ENCODE data around the gene RNPEPL1.

Gene RNPEPL1

DNA sequence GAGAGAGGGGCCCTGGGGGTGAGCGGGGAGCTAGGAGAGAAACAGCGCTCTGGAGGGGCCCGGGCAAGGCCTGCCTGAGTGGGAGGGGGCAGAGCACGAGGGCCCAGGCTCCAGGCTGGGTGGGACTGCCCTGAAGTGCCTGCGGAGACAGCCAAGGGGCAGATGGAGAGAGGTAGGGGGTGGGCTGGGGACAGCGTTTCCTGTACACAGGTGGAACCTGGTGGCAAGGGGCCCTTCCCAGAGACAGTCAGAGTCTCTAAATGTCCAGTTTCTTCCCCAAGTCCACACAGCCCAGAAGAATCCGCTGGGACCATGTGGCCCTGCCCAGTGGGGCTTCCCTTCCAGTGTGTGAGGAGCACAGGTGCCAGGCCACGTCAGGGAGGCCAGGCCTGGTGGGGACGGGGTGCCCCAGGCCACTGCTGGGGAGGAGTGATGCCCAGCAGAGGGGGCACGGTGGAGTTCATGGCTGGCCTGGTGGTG lies 55.3 kb downstream of the RNPEPL1 start:
- peak overlapping the region; percentile 92 to 94 for H3K27ac Mint-ChIP-seq
- no peaks in the 10 kb centered on the region for H3K27me3 Mint-ChIP-seq
- H3K4me1 Mint-ChIP-seq = peaks cover 91% of the 10 kb centered on the region

GRCh38 chr2:240624011-240624949 lies 56.0 kb downstream of the RNPEPL1 start:
- Mint-ChIP-seq H3K27me3 (no peaks in the 10 kb centered on the region), H3K4me1 (peaks cover 85% of the 10 kb centered on the region), H3K9me3 (no peaks in the 10 kb centered on the region), H3K27ac (peak overlapping the region; percentile 92 to 97), H3K4me3 (peak overlapping the region; percentile 90 to 98)
- ATAC-seq (peak; percentile 1), DNase-seq (peak; percentile 39 to 48)

More for the DNA sequence above, 55.3 kb downstream of the RNPEPL1 start:
- ATAC-seq = no peak
- H3K4me3 Mint-ChIP-seq = peak overlapping the region; percentile 78 to 98
- no peaks in the 10 kb centered on the region for H3K9me3 Mint-ChIP-seq
- peak; percentile 38 to 50 for DNase-seq

- ATAC-seq (peak; percentile 68), DNase-seq (peak; percentile 78 to 93)
- Mint-ChIP-seq H3K4me1 (peaks cover 82% of the 10 kb centered on the region), H3K27me3 (no peaks in the 10 kb centered on the region), H3K4me3 (peak within 1 kb of the TSS; percentile 90 to 98), H3K27ac (peak within 1 kb of the TSS; percentile 92 to 97), H3K9me3 (no peaks in the 10 kb centered on the region)
Observed at GRCh38 chr2:240624950-240625621, 56.8 kb downstream of the RNPEPL1 start, which contains the start of gene GPR35. TSS of gene GPR35 (plus strand) at chr2:240625480. CDS start at chr2:240629953, 4,473 bp downstream.

DNA sequence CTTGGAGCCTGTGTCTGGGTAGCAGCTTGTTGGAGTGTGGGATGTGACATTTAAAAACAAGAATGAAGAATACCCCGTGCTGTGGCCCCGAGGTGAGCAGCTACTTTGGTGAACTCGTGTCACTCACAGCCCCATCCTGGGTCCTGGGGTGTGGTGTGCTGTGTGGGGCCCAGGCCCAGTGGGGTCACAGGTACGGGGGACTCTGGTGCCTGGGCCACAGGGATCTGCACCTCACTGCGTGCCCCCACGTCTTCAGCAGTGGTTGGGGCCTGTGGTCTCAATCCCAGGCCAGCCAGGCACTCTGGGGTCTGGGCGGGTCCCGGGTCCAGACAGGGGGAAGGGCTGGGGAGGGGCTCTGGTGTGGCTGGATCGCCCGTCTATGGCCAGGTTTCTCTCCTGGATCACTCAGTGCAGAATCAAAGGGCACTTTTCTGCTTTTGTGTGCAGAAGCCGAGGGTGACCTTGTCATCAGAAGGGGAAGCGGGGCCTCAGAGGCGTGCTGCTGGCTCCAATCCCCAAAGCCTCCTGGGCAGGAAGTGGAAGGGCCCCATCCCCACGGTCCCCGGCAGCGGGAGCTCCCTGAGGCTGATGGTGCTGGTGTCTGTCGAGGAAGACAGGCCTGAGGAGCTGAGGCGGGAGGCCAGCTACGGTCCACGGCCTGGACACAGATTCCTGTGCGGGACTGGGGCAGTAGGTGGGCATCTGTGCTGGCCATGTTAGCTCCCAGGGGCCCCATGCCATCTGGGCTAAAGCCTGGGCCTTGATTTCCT lies 58.4 kb downstream of the RNPEPL1 start:
- peak overlapping the region; percentile 88 to 89 for H3K4me3 Mint-ChIP-seq
- H3K27me3 Mint-ChIP-seq = no peaks in the 10 kb centered on the region

GRCh38 chr2:240627736-240628506 lies 59.6 kb downstream of the RNPEPL1 start:
- H3K4me1 Mint-ChIP-seq = peaks cover 54% of the 10 kb centered on the region
- peaks cover 5 to 14% of the 10 kb centered on the region in 2 donors for H3K9me3 Mint-ChIP-seq
- H3K27ac Mint-ChIP-seq = peak overlapping the region; percentile 46 to 63
- DNase-seq (no peak), ATAC-seq (no peak)
- H3K4me3 Mint-ChIP-seq = no peak overlapping the region
- no peaks in the 10 kb centered on the region for H3K27me3 Mint-ChIP-seq

More for the DNA sequence above, 58.4 kb downstream of the RNPEPL1 start:
- Mint-ChIP-seq H3K9me3 (peaks cover 0 to 2% of the 10 kb centered on the region in 2 donors), H3K27ac (peak overlapping the region; percentile 88 to 94), H3K4me1 (peaks cover 66% of the 10 kb centered on the region)
- ATAC-seq (peak; percentile 11), DNase-seq (peak; percentile 33 to 64)

DNA sequence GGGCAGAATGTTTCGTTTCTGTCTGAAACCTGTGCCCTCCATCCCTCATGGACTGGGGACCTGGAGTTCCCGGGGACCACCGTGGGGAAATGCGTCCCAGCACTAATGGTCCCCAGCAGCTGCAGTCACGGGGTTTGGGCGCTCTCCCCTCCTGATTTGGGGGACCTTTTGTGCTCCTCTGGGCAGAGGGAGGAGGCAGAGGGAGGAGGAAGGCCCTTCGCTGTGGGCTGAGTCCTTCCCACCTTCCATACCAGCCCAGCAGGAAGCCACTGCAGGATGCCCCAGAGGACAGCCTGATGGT lies 60.2 kb downstream of the RNPEPL1 start:
- no peaks in the 10 kb centered on the region for H3K27me3 Mint-ChIP-seq
- no peak overlapping the region for H3K27ac Mint-ChIP-seq
- H3K9me3 Mint-ChIP-seq = peaks cover 10 to 20% of the 10 kb centered on the region in 2 donors
- H3K4me1 Mint-ChIP-seq = peaks cover 49% of the 10 kb centered on the region
- no peak for ATAC-seq
- no peak for DNase-seq
- H3K4me3 Mint-ChIP-seq = no peak overlapping the region

DNA sequence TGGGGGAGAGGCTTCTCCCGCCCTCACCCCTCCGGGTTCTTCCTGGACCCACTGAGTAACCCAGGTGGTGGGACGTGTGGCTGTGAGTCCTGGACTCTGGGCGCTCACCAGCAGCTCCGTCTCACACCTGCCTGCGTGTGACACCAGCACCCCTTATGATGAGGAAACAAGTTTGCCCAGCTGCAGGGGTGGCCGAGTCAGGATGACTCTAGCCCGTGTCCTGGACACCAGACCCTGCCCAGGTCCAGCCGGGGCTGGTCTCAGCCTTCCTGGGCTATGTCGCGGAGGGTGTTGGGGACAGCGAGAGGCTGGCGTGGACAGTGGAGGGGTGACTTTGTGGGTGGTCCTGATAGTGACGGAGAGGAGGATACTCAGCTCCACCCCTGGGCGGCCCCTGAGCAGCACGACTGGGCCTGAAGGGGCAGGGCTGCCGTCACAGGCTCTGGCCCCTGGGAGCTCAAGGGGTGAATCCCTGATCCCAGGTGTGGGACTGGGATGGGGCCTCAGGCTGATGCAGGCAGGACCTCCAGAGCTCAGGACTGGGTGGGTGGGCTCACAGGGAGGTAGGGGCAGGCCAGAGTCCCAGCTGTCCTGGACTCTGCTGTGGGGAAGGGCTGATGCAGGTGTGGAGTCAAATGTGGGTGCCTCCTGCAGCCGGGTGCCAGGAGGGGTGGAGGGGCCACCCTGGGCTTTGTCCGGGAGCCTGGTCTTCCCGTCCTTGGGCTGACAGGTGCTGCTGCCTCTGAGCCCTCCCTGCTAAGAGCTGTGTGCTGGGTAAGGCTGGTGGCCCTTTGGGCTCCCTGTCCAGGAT lies 60.7 kb downstream of the RNPEPL1 start:
- no peak for DNase-seq
- no peaks in the 10 kb centered on the region for H3K27me3 Mint-ChIP-seq
- H3K4me1 Mint-ChIP-seq = peaks cover 43% of the 10 kb centered on the region

GRCh38 chr2:240629619-240629967 lies 61.3 kb downstream of the RNPEPL1 start:
- no peak for ATAC-seq
- Mint-ChIP-seq H3K9me3 (peaks cover 13 to 31% of the 10 kb centered on the region in 2 donors), H3K27me3 (no peaks in the 10 kb centered on the region), H3K4me1 (peaks cover 37% of the 10 kb centered on the region), H3K27ac (peak overlapping the region in 1 of 2 donors; percentile 74), H3K4me3 (no peak overlapping the region)
- no peak for DNase-seq

More for the DNA sequence above, 60.7 kb downstream of the RNPEPL1 start:
- Mint-ChIP-seq H3K9me3 (peaks cover 13 to 25% of the 10 kb centered on the region in 2 donors), H3K27ac (no peak overlapping the region), H3K4me3 (no peak overlapping the region)
- ATAC-seq = no peak

DNA sequence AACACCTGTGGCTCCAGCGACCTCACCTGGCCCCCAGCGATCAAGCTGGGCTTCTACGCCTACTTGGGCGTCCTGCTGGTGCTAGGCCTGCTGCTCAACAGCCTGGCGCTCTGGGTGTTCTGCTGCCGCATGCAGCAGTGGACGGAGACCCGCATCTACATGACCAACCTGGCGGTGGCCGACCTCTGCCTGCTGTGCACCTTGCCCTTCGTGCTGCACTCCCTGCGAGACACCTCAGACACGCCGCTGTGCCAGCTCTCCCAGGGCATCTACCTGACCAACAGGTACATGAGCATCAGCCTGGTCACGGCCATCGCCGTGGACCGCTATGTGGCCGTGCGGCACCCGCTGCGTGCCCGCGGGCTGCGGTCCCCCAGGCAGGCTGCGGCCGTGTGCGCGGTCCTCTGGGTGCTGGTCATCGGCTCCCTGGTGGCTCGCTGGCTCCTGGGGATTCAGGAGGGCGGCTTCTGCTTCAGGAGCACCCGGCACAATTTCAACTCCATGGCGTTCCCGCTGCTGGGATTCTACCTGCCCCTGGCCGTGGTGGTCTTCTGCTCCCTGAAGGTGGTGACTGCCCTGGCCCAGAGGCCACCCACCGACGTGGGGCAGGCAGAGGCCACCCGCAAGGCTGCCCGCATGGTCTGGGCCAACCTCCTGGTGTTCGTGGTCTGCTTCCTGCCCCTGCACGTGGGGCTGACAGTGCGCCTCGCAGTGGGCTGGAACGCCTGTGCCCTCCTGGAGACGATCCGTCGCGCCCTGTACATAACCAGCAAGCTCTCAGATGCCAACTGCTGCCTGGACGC lies 61.9 kb downstream of the RNPEPL1 start:
- Mint-ChIP-seq H3K27ac (no peak overlapping the region), H3K27me3 (no peaks in the 10 kb centered on the region), H3K4me3 (no peak overlapping the region), H3K9me3 (peaks cover 13 to 37% of the 10 kb centered on the region in 2 donors), H3K4me1 (peaks cover 31% of the 10 kb centered on the region)
- ATAC-seq (no peak), DNase-seq (peak in 1 of 2 donors; percentile 9)

All from stimulated activated naive CD8-positive, alpha-beta T cell treated with anti-CD3 and anti-CD28 coated beads, Interleukin-15, amount 100 ng/mL, for 72 hours (primary cell).